GM21825 (cell line): ENCODE data around the gene RNU1-3.
"Not testable (repeated sequence)": the region's sequence is repeated elsewhere in the genome, so short reads cannot be mapped to it uniquely, and the experiment has no call there.

ENCODE experiments used
- ATAC-seq: cut with Tn5 transposase; IDR thresholded peaks from one replicate; pipeline ENCODE4 v1.9.1; 2021; ENCODE audit warnings: mild to moderate bottlenecking, moderate library complexity; ENCODE audit not compliant: unreplicated experiment

The RNU1-3 gene

GRCh38 chr1:16658234-16658633 lies 8.5 kb downstream of the RNU1-3 start:
- ATAC-seq = not testable (repeated sequence)

- not testable (repeated sequence) for ATAC-seq
Measured at GRCh38 chr1:16656981-16657683, 9.6 kb downstream of the RNU1-3 start.

- ATAC-seq = not testable (repeated sequence)
Measured at GRCh38 chr1:16656574-16656973, 10.2 kb downstream of the RNU1-3 start.

GRCh38 chr1:16651560-16651959 lies 15.2 kb downstream of the RNU1-3 start:
- ATAC-seq = not testable (repeated sequence)

- ATAC-seq = not testable (repeated sequence)
Measured at GRCh38 chr1:16649960-16650359, 16.8 kb downstream of the RNU1-3 start.

- ATAC-seq = not testable (repeated sequence)
Measured at GRCh38 chr1:16649390-16649789, 17.4 kb downstream of the RNU1-3 start.

GRCh38 chr1:16648756-16649155 lies 18.0 kb downstream of the RNU1-3 start:
- ATAC-seq = not testable (repeated sequence)

GRCh38 chr1:16648250-16648649 lies 18.5 kb downstream of the RNU1-3 start:
- ATAC-seq = not testable (repeated sequence)

- not testable (repeated sequence) for ATAC-seq
Measured at GRCh38 chr1:16647179-16648176, 19.3 kb downstream of the RNU1-3 start.

- ATAC-seq = not testable (repeated sequence)
Measured at GRCh38 chr1:16646716-16647115, 20.0 kb downstream of the RNU1-3 start.

- not testable (repeated sequence) for ATAC-seq
Measured at GRCh38 chr1:16646061-16646664, 20.6 kb downstream of the RNU1-3 start.

- not testable (repeated sequence) for ATAC-seq
Measured at GRCh38 chr1:16645271-16646060, 21.3 kb downstream of the RNU1-3 start.

- ATAC-seq = peak; percentile 65
Measured at GRCh38 chr1:16644482-16645270, 22.1 kb downstream of the RNU1-3 start.

- ATAC-seq = peak; percentile 16
Measured at GRCh38 chr1:16644193-16644481, 22.6 kb downstream of the RNU1-3 start.

- ATAC-seq = peak; percentile 4
Measured at GRCh38 chr1:16643476-16644192, 23.1 kb downstream of the RNU1-3 start.

- not testable (repeated sequence) for ATAC-seq
Measured at GRCh38 chr1:16643001-16643411, 23.7 kb downstream of the RNU1-3 start.

GRCh38 chr1:16642025-16642966 lies 24.5 kb downstream of the RNU1-3 start:
- ATAC-seq = not testable (repeated sequence)
